HepG2 (cell line): ENCODE data around the gene RNF25. TPM values are rescaled to one million over a fixed set of nuclear protein-coding genes. Genes with fewer than 3 reads are reported as not detected.

Experiments
- ATF7-NPFF ChIP-seq: sonication (generic); formaldehyde crosslinking; IDR thresholded peaks from 2 replicates; pipeline ENCODE4 v1.8.1; 2023; ENCODE audit warnings: mild to moderate bottlenecking, low read depth, missing genetic modification reagents, moderate library complexity
- E2F5 ChIP-seq: sonication (generic); formaldehyde crosslinking; conservative IDR thresholded peaks from 2 replicates; pipeline ENCODE4 v1.4.0; 2020; ENCODE audit warnings: missing genetic modification reagents
- ELF1 ChIP-seq: sonication (generic); formaldehyde crosslinking; IDR thresholded peaks from 2 replicates; pipeline ENCODE4 v1.4.0; 2020; ENCODE audit warnings: missing genetic modification reagents
- GPN1 ChIP-seq: sonication (generic); formaldehyde crosslinking; IDR thresholded peaks from 2 replicates; pipeline ENCODE4 v1.5.1; 2020; ENCODE audit warnings: missing genetic modification reagents, borderline replicate concordance
- KAT2B ChIP-seq: fragments of 150-350 bp; IDR thresholded peaks from 2 replicates; pipeline ENCODE4 v1.6.1; 2014; ENCODE audit warnings: low read depth, low read length, borderline replicate concordance
- MAF1 ChIP-seq: sonication (generic); formaldehyde crosslinking; IDR thresholded peaks from 2 replicates; pipeline ENCODE4 v1.5.0; 2020; ENCODE audit warnings: missing genetic modification reagents, borderline replicate concordance
- NFIB ChIP-seq: sonication (generic); formaldehyde crosslinking; IDR thresholded peaks from 2 replicates; pipeline ENCODE4 v1.9.0; 2021; ENCODE audit warnings: missing genetic modification reagents, mild to moderate bottlenecking, borderline replicate concordance
- PHF8 ChIP-seq: sonication (generic); formaldehyde crosslinking; IDR thresholded peaks from 2 replicates; pipeline ENCODE4 v1.5.0; 2020; ENCODE audit warnings: missing genetic modification reagents
- PLRG1 ChIP-seq: fragments of 450-650 bp; conservative IDR thresholded peaks from 2 replicates; pipeline ENCODE4 v1.6.1; 2016
- RBM22 ChIP-seq: fragments of 200-400 bp; formaldehyde crosslinking; optimal IDR thresholded peaks from 2 replicates; pipeline ENCODE3; 2017; ENCODE audit warnings: mild to moderate bottlenecking, low read length, moderate library complexity
- SIX1 ChIP-seq: sonication (generic); formaldehyde crosslinking; IDR thresholded peaks from 2 replicates; pipeline ENCODE4 v1.4.0; 2020; ENCODE audit warnings: missing genetic modification reagents, borderline replicate concordance
- SUZ12 ChIP-seq: fragments of 150-350 bp; IDR thresholded peaks from 2 replicates; pipeline ENCODE4 v1.6.1; 2014; ENCODE audit warnings: low read depth, low read length
- TCF7L2 ChIP-seq: IDR thresholded peaks from 2 replicates; pipeline ENCODE4 v1.6.1; 2011; ENCODE audit warnings: mild to moderate bottlenecking, low read depth, low read length, moderate library complexity
- ZNF207 ChIP-seq: fragments of 450-650 bp; IDR thresholded peaks from 2 replicates; pipeline ENCODE4 v1.6.1; 2016; ENCODE audit warnings: antibody characterized with exemption, borderline replicate concordance
- ZNF605 ChIP-seq: sonication (generic); formaldehyde crosslinking; IDR thresholded peaks from 2 replicates; pipeline ENCODE4 v1.8.0; 2022; ENCODE audit warnings: mild to moderate bottlenecking, missing genetic modification reagents
- ZNF747 ChIP-seq: sonication (generic); formaldehyde crosslinking; IDR thresholded peaks from 2 replicates; pipeline ENCODE4 v1.8.1; 2023; ENCODE audit warnings: missing genetic modification reagents, mild to moderate bottlenecking, borderline replicate concordance
- ZNF83 ChIP-seq: sonication (generic); formaldehyde crosslinking; IDR thresholded peaks from 2 replicates; pipeline ENCODE4 v1.4.0; 2020; ENCODE audit warnings: missing genetic modification reagents, mild to moderate bottlenecking, borderline replicate concordance
- ZNF878 ChIP-seq: sonication (generic); formaldehyde crosslinking; IDR thresholded peaks from 2 replicates; pipeline ENCODE4 v1.8.1; 2023; ENCODE audit warnings: mild to moderate bottlenecking, missing genetic modification reagents, moderate library complexity
- ZSCAN20 ChIP-seq: sonication (generic); formaldehyde crosslinking; IDR thresholded peaks from 2 replicates; pipeline ENCODE4 v1.4.0; 2020; ENCODE audit warnings: missing genetic modification reagents, mild to moderate bottlenecking, borderline replicate concordance
- polyA plus RNA-seq, 8 experiments: library from polyadenylated mRNA; depleted of rRNA in 3 of 8; stranded (reverse) in 7 of 8; unstranded in 1 of 8; fragments of >200 nt; fragmentation: Illumina TruSeq in 4 of 8; extraction: Trizol in 4 of 8; gene quantifications; 2 replicates each; pipeline versions ENCODE4 v1.2.1 to v1.2.3, GENCODE V29; 2011 to 2016; ENCODE audit warnings: low read depth in 4 of 8, missing spikeins in 1 of 8, mixed read lengths in 1 of 8; ENCODE audit not compliant: insufficient read depth in 1 of 8
- total RNA-seq, 5 experiments: library from RNA; depleted of rRNA; stranded (reverse); fragments of >200 nt; fragmentation: Illumina TruSeq; extraction: Trizol; gene quantifications; 2 replicates each; pipeline ENCODE4 v1.2.3, GENCODE V29; 2016; ENCODE audit warnings: low read depth in 1 of 5
- TF ChIP-seq, protein P1 (sequence below): sonication (generic); formaldehyde crosslinking; IDR thresholded peaks from 2 replicates; pipeline ENCODE4 v1.4.0; 2020; ENCODE audit warnings: missing genetic modification reagents
- TF ChIP-seq, protein P2 (sequence below): sonication (generic); formaldehyde crosslinking; IDR thresholded peaks from 2 replicates; pipeline ENCODE4 v1.4.0; 2020; ENCODE audit warnings: missing genetic modification reagents, borderline replicate concordance
- TF ChIP-seq, protein P3 (sequence below): sonication (generic); formaldehyde crosslinking; IDR thresholded peaks from 2 replicates; pipeline ENCODE4 v1.9.0; 2021; ENCODE audit warnings: missing genetic modification reagents, mild to moderate bottlenecking, borderline replicate concordance

The RNF25 gene
- total and polyA plus RNA-seq, 2 of the 13 experiments (the other 11 are each of a cell fraction or from before 2014, with no cell fraction given), result 37.0 to 87.6 TPM

GRCh38 chr2:218710687-218711549 lies 39.1 kb upstream of the RNF25 start, which contains the start of gene TTLL4 (continued):
- TF ChIP-seq TCF7L2 (no peak), ZSCAN20 (CRISPR knock-in tag) (peak; percentile 74; the same call in 1 of the 2 replicates), MAF1 (peak; percentile 71; the same call in 1 of the 2 replicates), ZNF747 (peak; percentile 96), NFIB (CRISPR knock-in tag) (no peak), ZNF605 (peak; percentile 97), E2F5 (CRISPR knock-in tag) (peak; percentile 91), ZNF878 (CRISPR knock-in tag) (peak; percentile 66), ZNF207 (no peak), ATF7-NPFF (CRISPR knock-in tag) (peak; percentile 94; the same call in 1 of the 2 replicates), PHF8 (peak; percentile 96), SIX1 (CRISPR knock-in tag) (no peak), RBM22 (no peak), PLRG1 (no peak), KAT2B (no peak), ELF1 (CRISPR knock-in tag) (no peak; the same call in 1 of the 2 replicates), GPN1 (peak; percentile 51; the same call in 1 of the 2 replicates), SUZ12 (peak; percentile 76), ZNF83 (CRISPR knock-in tag) (peak; percentile 97)
- TF ChIP-seq, protein P1, sequence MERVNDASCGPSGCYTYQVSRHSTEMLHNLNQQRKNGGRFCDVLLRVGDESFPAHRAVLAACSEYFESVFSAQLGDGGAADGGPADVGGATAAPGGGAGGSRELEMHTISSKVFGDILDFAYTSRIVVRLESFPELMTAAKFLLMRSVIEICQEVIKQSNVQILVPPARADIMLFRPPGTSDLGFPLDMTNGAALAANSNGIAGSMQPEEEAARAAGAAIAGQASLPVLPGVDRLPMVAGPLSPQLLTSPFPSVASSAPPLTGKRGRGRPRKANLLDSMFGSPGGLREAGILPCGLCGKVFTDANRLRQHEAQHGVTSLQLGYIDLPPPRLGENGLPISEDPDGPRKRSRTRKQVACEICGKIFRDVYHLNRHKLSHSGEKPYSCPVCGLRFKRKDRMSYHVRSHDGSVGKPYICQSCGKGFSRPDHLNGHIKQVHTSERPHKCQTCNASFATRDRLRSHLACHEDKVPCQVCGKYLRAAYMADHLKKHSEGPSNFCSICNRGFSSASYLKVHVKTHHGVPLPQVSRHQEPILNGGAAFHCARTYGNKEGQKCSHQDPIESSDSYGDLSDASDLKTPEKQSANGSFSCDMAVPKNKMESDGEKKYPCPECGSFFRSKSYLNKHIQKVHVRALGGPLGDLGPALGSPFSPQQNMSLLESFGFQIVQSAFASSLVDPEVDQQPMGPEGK, result peak; percentile 86
- TF ChIP-seq, protein P2, sequence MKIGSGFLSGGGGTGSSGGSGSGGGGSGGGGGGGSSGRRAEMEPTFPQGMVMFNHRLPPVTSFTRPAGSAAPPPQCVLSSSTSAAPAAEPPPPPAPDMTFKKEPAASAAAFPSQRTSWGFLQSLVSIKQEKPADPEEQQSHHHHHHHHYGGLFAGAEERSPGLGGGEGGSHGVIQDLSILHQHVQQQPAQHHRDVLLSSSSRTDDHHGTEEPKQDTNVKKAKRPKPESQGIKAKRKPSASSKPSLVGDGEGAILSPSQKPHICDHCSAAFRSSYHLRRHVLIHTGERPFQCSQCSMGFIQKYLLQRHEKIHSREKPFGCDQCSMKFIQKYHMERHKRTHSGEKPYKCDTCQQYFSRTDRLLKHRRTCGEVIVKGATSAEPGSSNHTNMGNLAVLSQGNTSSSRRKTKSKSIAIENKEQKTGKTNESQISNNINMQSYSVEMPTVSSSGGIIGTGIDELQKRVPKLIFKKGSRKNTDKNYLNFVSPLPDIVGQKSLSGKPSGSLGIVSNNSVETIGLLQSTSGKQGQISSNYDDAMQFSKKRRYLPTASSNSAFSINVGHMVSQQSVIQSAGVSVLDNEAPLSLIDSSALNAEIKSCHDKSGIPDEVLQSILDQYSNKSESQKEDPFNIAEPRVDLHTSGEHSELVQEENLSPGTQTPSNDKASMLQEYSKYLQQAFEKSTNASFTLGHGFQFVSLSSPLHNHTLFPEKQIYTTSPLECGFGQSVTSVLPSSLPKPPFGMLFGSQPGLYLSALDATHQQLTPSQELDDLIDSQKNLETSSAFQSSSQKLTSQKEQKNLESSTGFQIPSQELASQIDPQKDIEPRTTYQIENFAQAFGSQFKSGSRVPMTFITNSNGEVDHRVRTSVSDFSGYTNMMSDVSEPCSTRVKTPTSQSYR, result peak; percentile 45; the same call in 1 of the 2 replicates
- TF ChIP-seq, protein P3, sequence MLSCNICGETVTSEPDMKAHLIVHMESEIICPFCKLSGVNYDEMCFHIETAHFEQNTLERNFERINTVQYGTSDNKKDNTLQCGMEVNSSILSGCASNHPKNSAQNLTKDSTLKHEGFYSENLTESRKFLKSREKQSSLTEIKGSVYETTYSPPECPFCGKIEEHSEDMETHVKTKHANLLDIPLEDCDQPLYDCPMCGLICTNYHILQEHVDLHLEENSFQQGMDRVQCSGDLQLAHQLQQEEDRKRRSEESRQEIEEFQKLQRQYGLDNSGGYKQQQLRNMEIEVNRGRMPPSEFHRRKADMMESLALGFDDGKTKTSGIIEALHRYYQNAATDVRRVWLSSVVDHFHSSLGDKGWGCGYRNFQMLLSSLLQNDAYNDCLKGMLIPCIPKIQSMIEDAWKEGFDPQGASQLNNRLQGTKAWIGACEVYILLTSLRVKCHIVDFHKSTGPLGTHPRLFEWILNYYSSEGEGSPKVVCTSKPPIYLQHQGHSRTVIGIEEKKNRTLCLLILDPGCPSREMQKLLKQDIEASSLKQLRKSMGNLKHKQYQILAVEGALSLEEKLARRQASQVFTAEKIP, result no peak
